HG03469 (cell line): ENCODE measurements around the gene LYPD3.
"Not testable (repeated sequence)": the region's sequence is repeated elsewhere in the genome, so short reads cannot be mapped to it uniquely, and the experiment has no call there.

Source experiments
- ATAC-seq: cut with Tn5 transposase; IDR thresholded peaks from one replicate; pipeline ENCODE4 v1.9.1; 2021; ENCODE audit warnings: mild to moderate bottlenecking, moderate library complexity, moderate number of reproducible peaks; ENCODE audit not compliant: unreplicated experiment

Gene LYPD3

GRCh38 chr19:43437284-43437683, 28.1 kb downstream of the LYPD3 start:
- ATAC-seq: not testable (repeated sequence)

- no peak for ATAC-seq
Observed at GRCh38 chr19:43435775-43436174, 29.6 kb downstream of the LYPD3 start.

- no peak for ATAC-seq
Observed at GRCh38 chr19:43433689-43434088, 31.7 kb downstream of the LYPD3 start.

- ATAC-seq: no peak
Observed at GRCh38 chr19:43433358-43433673, 32.1 kb downstream of the LYPD3 start.

GRCh38 chr19:43430976-43431375, 34.4 kb downstream of the LYPD3 start:
- no peak for ATAC-seq

GRCh38 chr19:43430142-43430710, 35.2 kb downstream of the LYPD3 start:
- ATAC-seq: no peak

- ATAC-seq: no peak
Observed at GRCh38 chr19:43429395-43429794, 36.0 kb downstream of the LYPD3 start.

- ATAC-seq: no peak
Observed at GRCh38 chr19:43425567-43426392, 39.6 kb downstream of the LYPD3 start.

GRCh38 chr19:43423779-43424178, 41.6 kb downstream of the LYPD3 start:
- ATAC-seq: no peak

- ATAC-seq: no peak
Observed at GRCh38 chr19:43422689-43423066, 42.7 kb downstream of the LYPD3 start.

GRCh38 chr19:43422000-43422688, 43.3 kb downstream of the LYPD3 start:
- no peak for ATAC-seq

- no peak for ATAC-seq
Observed at GRCh38 chr19:43420954-43421353, 44.5 kb downstream of the LYPD3 start.

- ATAC-seq: no peak
Observed at GRCh38 chr19:43416951-43417623, 48.3 kb downstream of the LYPD3 start.

GRCh38 chr19:43414554-43414953, 50.9 kb downstream of the LYPD3 start, which contains the start of gene TEX101:
TSS of gene TEX101 (plus strand) at chr19:43414890. CDS start at chr19:43415920, 1,030 bp downstream.
- ATAC-seq: no peak

GRCh38 chr19:43412441-43412840, 53.0 kb downstream of the LYPD3 start:
- ATAC-seq: no peak
